Suprapubic skin (tissue), 4 donors: Measurements from ENCODE around the gene DGKE. TPM values are rescaled to one million over a fixed set of nuclear protein-coding genes. Genes with fewer than 3 reads are reported as not detected.

Source experiments
- DNase-seq, 2 donors: peaks; one replicate each; pipeline ENCODE4 v3.0.0-alpha.2; 2019; ENCODE audit warnings: low spot score in 2 of 2
- H3K27ac ChIP-seq: fragments of 200-600 bp; sonication (generic); one replicate; pipeline ENCODE4 v1.5.1; 2019
- H3K27me3 ChIP-seq: fragments of 200-600 bp; sonication (generic); one replicate; pipeline ENCODE4 v1.5.1; 2019
- H3K36me3 ChIP-seq: fragments of 200-600 bp; sonication (generic); one replicate; pipeline ENCODE4 v1.5.1; 2019
- H3K4me1 ChIP-seq: fragments of 200-600 bp; sonication (generic); one replicate; pipeline ENCODE4 v1.5.1; 2019
- H3K4me3 ChIP-seq: fragments of 200-600 bp; sonication (generic); one replicate; pipeline ENCODE4 v1.5.1; 2019; ENCODE audit warnings: mild to moderate bottlenecking
- H3K9me3 ChIP-seq: fragments of 200-600 bp; sonication (generic); one replicate; pipeline ENCODE4 v1.5.1; 2019
- CTCF ChIP-seq, 2 donors: fragments of 200-600 bp in 1 of 2; fragments of 450-650 bp in 1 of 2; sonication (generic) in 1 of 2; IDR thresholded peaks; one replicate each; pipeline ENCODE4 v1.5.1; 2016 to 2019; ENCODE audit warnings: antibody characterized with exemption in 2 of 2, mild to moderate bottlenecking in 1 of 2, moderate library complexity in 1 of 2
- EP300 ChIP-seq: sonication (generic); formaldehyde crosslinking; IDR thresholded peaks from one replicate; pipeline ENCODE4 v1.6.1; 2017; ENCODE audit warnings: antibody characterized with exemption
- POLR2A ChIP-seq, 2 donors: fragments of 450-650 bp; IDR thresholded peaks; one replicate each; pipeline ENCODE4 v1.6.1; 2017; ENCODE audit warnings: antibody characterized with exemption in 2 of 2, mild to moderate bottlenecking in 2 of 2, moderate library complexity in 2 of 2
- POLR2AphosphoS5 ChIP-seq, 3 donors: sonication (generic); formaldehyde crosslinking; IDR thresholded peaks; one replicate each; pipeline ENCODE4 v1.6.1; 2017; ENCODE audit warnings: antibody characterized with exemption in 3 of 3
- WGBS: methylation state at CpG from one replicate; pipeline ENCODE4 v1.1.5; 2018; 5-methylcytosine and 5-hydroxymethylcytosine counted together
- total RNA-seq, 4 donors: library from RNA; depleted of rRNA; stranded (reverse); fragments of >200 nt; gene quantifications; one replicate each; pipeline ENCODE4 v1.1.0, GENCODE V29; 2016

DGKE gene
- total RNA-seq, 4 donors from 2014 or later: 3.4 to 7.7 (median 5.9) TPM

- H3K9me3 ChIP-seq: no peaks in the 10 kb centered on the region
- H3K36me3 ChIP-seq: peaks cover 13% of the 10 kb centered on the region
- no peaks in the 10 kb centered on the region for H3K4me1 ChIP-seq
- no peaks in the 10 kb centered on the region for H3K27me3 ChIP-seq
- DNase-seq: no peak
- H3K27ac ChIP-seq: no peak overlapping the region
- H3K4me3 ChIP-seq: no peak overlapping the region
- TF ChIP-seq POLR2AphosphoS5 (IDR thresholded peaks at IDR 0.05) (no peak), CTCF (IDR thresholded peaks at IDR 0.05) (no peak), EP300 (no peak)
- 61% methylated on average over 3 of the region's 3 CpGs for WGBS
These were observed 32.5 kb downstream of the DGKE start for GRCh38 chr17:56866496-56866895.

DNA sequence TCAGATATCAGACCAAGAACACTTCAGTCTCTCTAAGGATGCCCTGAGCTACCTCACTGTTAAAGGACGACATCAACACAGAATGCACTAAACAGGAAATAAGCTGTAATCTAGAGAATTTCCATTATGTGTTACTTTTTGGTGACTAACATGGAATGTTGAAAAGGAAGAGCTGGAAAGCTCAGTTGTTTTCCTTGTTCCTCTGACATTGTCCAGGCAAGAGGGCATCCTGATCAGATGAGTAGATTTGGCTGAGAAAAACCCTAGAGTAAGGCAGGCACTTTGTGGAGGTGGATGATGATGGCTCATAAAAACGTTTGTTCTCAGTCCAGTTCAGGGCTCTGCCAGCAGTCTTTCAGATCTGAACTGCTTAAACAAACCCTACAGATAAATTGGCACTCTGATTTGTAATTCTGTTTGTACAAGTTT, 34.0 kb downstream of the DGKE start:
- Histone ChIP-seq H3K4me1 (no peaks in the 10 kb centered on the region), H3K4me3 (no peak overlapping the region), H3K9me3 (no peaks in the 10 kb centered on the region), H3K36me3 (peaks cover 3% of the 10 kb centered on the region), H3K27me3 (no peaks in the 10 kb centered on the region), H3K27ac (no peak overlapping the region)
- no peak for DNase-seq
- 26% methylated on average over 2 of the region's 2 CpGs for WGBS
- TF ChIP-seq EP300 (no peak), CTCF (IDR thresholded peaks at IDR 0.05) (no peak), POLR2A (IDR thresholded peaks at IDR 0.05) (no peak), POLR2AphosphoS5 (IDR thresholded peaks at IDR 0.05) (no peak)

DNA sequence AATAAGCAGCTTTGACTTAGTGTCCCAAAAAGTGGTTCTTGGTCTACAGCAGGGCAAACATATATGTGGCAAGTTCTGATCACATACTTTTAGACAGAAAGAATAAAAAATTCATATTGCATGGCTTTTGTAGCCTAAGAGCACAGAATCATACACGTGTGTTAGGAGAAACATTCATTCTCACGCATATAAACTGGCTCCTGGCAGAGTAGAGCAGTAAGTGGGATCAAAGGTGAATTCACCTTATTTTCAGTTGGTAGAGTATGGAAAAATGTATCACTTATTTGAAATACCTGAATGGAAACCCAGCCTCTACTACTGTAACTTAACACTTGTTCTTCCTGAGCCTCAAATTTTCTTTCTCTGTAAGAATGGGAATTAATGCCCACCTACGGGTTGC, 34.8 kb downstream of the DGKE start:
- DNase-seq: no peak
- 80% methylated on average over 3 of the region's 3 CpGs for WGBS
- H3K4me3 ChIP-seq: no peak overlapping the region
- H3K27me3 ChIP-seq: no peaks in the 10 kb centered on the region
- H3K4me1 ChIP-seq: no peaks in the 10 kb centered on the region
- H3K27ac ChIP-seq: no peak overlapping the region
- TF ChIP-seq EP300: no peak
- TF ChIP-seq POLR2AphosphoS5 (IDR thresholded peaks at IDR 0.05): no peak
- TF ChIP-seq CTCF (IDR thresholded peaks at IDR 0.05): no peak
- TF ChIP-seq POLR2A (IDR thresholded peaks at IDR 0.05): no peak
- H3K9me3 ChIP-seq: no peaks in the 10 kb centered on the region
- peaks cover 3% of the 10 kb centered on the region for H3K36me3 ChIP-seq

DNA sequence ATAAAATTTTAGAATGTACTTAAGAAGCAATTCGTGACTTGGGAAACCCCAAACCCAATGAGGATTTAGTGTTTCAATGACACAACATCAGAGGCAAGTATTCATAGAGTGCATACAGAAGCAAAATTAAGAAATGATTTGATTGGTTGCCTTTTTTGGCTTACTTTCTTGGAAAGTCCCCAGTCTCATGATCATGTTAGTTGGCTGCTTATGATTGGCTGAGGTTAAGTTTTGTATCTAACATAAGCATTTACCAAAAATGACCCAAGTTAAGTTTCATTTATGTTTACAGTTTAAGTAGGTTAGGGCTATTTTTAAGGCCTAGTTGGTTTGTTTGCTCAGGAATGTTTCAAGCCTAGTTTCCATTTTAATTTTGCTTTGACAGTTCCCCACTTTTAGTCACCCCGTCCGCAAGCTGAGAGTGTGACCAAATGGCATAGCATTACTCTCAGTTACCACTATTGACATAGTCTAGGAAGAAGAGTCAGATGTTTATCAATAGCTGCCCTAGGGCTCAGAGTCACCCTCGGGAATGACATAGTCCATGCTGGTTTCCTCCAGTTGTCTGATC, 36.2 kb downstream of the DGKE start:
- H3K9me3 ChIP-seq: no peaks in the 10 kb centered on the region
- TF ChIP-seq POLR2A (IDR thresholded peaks at IDR 0.05): no peak
- no peak for TF ChIP-seq CTCF (IDR thresholded peaks at IDR 0.05)
- TF ChIP-seq POLR2AphosphoS5 (IDR thresholded peaks at IDR 0.05): no peak
- TF ChIP-seq EP300: no peak
- WGBS: 84% methylated on average over 4 of the region's 4 CpGs

GRCh38 chr17:56876766-56877179, 42.8 kb downstream of the DGKE start:
- 88% methylated on average over 7 of the region's 7 CpGs for WGBS
- Histone ChIP-seq H3K4me1 (no peaks in the 10 kb centered on the region), H3K27me3 (no peaks in the 10 kb centered on the region), H3K36me3 (no peaks in the 10 kb centered on the region), H3K27ac (no peak overlapping the region), H3K4me3 (no peak overlapping the region), H3K9me3 (no peaks in the 10 kb centered on the region)
- TF ChIP-seq CTCF (IDR thresholded peaks at IDR 0.05) (no peak), EP300 (no peak), POLR2AphosphoS5 (IDR thresholded peaks at IDR 0.05) (no peak), POLR2A (IDR thresholded peaks at IDR 0.05) (no peak)
- no peak for DNase-seq

More for the DNA sequence above, 36.2 kb downstream of the DGKE start:
- no peak overlapping the region for H3K27ac ChIP-seq
- no peaks in the 10 kb centered on the region for H3K27me3 ChIP-seq
- H3K4me1 ChIP-seq: no peaks in the 10 kb centered on the region
- no peak for DNase-seq
- H3K36me3 ChIP-seq: no peaks in the 10 kb centered on the region
- H3K4me3 ChIP-seq: no peak overlapping the region
